Stimulated activated CD4-positive, alpha-beta T cell treated with anti-CD3 and anti-CD28 coated beads, Interleukin-1b, Interleukin-23, amount 100 ng/mL, for 1 hour (primary cell): ENCODE measurements around the gene KRT4.
"Not testable (repeated sequence)": the region's sequence is repeated elsewhere in the genome, so short reads cannot be mapped to it uniquely, and the experiment has no call there.

Experiments
- DNase-seq, 2 donors: peaks; one replicate each; pipeline ENCODE4 v3.0.0-alpha.2; 2020; ENCODE audit warnings: low read depth in 2 of 2

Gene KRT4

GRCh38 chr12:52813885-52814709 lies at the start of gene KRT4:
Gene KRT4 (minus strand): TSS chr12:52814116. CDS start chr12:52814058, 58 bp downstream.
- no peak for DNase-seq

- no peak for DNase-seq
These were observed 48.1 kb upstream of the KRT4 start for GRCh38 chr12:52862023-52862422.

DNA sequence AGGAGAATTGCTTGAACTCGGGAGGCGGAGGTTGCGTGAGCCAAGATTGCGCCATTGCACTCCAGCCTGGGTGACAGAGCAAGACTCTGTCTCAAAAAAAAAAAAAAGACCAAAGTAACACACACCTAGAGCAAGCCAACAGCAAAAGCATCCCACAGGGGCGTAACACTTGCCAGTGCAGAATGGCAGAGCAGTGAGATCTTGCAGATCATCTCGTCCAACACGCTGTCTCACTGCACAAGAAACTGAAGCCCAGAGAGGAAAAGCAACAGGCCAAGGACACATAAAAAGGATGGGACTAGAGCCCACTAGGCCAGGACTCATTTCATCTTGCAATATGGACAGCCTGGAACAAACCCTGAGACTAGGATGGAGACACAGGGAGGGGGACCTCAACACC lies 47.6 kb upstream of the KRT4 start:
- DNase-seq, result no peak

GRCh38 chr12:52860102-52860823 lies 46.3 kb upstream of the KRT4 start:
- no peak for DNase-seq

DNA sequence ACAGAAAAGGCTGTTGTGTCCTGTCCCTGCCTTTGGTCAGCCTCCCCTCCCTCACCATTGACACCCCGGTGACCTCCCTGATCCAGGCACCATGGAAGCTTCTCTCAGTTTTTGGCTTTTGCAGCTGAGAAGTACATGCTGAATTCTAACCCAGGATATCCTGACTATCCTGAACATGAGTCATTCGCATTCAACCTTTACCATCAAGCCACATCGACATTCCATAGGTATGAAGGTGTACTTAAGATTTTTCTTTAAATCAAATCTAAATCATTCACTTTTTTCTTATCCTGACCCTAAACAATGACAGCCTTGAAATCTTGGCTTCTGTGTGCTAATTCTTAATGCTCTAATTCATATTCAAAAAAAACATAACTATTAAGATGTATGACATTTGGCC lies 43.6 kb upstream of the KRT4 start:
- DNase-seq, result no peak

GRCh38 chr12:52856787-52857186 lies 42.9 kb upstream of the KRT4 start:
- no peak for DNase-seq

- DNase-seq, result not testable (repeated sequence)
These were observed 42.2 kb upstream of the KRT4 start for GRCh38 chr12:52856077-52856476.

DNA sequence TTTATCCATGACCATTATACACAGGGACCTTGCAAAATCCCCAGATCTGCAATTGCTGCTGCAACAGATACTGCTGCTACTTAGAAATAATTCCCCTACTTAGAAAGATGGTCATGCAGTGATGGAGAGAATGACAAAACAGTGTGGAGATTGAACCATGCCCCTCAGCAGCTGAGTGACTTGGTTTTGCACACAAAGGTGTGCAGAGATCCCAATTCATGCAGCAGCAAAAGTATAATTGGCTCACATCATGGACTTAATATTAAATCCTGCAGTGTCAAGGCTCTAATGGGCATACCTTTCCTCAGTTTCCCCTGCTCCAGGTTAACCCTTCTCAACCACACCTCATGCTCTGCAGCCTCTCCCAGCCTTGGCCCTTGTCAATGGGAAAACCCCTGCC lies 37.9 kb upstream of the KRT4 start:
- no peak for DNase-seq

DNA sequence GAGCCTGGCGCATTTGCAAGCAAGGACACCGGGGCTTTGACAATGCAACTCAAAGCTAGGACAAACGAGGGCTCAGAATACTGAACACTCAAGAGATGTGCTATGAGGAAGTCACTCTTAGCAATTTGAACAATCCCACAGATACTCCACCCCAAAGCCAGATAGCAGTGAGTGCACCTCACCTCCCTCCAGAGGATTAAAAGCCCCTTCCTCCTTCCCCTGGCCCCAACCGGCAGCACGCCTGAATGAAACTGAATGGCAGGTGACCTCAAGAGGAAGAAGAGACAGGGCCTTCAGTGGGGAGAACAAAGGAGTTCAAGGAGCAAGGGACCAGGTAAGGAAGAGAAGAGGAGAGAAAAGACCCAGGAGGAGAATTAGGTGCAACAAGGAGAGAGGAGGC lies 36.8 kb upstream of the KRT4 start:
- DNase-seq, result no peak

DNA sequence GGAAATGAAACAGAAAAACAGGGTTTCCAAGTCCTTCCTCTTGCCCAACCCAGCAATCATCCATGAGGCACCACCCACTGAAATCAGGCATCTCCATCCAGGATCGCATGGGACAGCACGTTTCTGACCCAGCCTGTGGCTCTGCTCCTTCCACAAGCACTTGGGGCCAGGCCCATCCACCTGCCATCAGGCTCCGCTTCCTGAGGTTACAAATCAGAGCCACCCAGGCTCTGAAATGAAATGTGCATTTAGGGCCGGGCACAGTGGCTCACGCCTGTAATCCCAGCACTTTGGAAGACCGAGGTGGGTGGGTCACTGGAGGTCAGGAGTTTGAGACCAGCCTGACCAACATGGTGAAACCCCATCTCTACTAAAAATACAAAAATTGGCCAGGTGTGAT lies 35.6 kb upstream of the KRT4 start:
- no peak for DNase-seq

GRCh38 chr12:52848661-52849255 lies 34.8 kb upstream of the KRT4 start, which contains the start of gene KRT78:
Gene KRT78 (minus strand): TSS chr12:52848994. CDS start chr12:52848930, 64 bp downstream.
- DNase-seq, result no peak

DNA sequence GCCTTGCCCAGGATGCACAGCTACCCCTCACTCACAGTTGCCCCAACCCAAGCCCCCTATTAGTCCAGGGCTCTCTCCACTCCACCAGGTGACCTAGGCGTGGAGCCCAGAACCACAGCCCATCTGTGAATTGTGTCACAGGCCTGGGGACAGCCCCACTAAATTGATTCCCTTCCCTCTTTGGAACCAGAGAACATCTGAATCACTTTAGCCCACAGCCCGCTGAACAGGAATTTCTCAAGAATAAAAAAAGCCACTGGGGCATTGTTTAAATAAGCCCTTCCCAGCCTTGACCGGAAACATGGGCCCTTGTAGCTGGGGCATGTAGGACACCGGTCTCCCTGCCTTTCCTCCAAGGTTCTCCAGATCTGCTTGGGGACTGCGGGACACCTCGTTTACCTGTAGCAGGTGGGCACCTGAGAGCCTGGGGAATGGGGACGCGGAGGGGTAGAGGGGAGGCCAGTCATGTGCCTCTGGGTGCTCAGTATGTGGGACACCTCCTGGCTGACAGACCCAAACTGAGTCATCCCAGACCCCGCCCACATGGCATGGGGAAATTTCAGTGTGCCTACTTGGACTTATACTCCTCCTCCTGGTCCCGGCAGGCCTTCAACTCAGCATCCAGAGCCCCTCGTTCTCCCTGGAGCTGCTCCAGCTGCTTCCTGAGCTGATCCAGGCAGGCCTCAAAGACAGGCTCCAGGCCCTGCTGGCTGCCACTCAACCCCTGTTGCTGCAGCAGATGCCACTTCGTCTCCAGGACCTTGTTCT lies 33.6 kb upstream of the KRT4 start:
- DNase-seq, result no peak

- no peak for DNase-seq
These were observed 32.5 kb upstream of the KRT4 start for GRCh38 chr12:52846356-52846970.

- DNase-seq, result no peak
These were observed 32.0 kb upstream of the KRT4 start for GRCh38 chr12:52845946-52846345.

DNA sequence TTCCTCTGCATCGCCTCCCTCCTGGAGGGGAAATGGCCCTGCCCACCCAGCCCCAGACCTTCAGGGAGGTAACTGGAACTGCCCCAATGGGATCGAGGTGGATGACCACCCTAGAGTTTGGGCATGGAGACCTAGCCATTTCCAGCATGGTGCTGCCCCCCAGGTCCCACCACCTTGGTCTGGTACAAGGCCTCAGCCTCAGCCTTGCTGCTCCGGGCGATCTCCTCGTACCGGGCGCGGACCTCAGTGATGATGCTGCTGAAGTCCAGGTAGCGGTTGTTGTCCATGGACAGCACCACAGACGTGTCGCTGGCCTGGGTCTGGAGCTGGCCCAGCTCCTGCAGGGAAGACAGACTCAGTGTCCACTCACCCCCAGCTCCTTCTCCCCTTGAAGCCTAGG lies 30.5 kb upstream of the KRT4 start:
- no peak for DNase-seq

DNA sequence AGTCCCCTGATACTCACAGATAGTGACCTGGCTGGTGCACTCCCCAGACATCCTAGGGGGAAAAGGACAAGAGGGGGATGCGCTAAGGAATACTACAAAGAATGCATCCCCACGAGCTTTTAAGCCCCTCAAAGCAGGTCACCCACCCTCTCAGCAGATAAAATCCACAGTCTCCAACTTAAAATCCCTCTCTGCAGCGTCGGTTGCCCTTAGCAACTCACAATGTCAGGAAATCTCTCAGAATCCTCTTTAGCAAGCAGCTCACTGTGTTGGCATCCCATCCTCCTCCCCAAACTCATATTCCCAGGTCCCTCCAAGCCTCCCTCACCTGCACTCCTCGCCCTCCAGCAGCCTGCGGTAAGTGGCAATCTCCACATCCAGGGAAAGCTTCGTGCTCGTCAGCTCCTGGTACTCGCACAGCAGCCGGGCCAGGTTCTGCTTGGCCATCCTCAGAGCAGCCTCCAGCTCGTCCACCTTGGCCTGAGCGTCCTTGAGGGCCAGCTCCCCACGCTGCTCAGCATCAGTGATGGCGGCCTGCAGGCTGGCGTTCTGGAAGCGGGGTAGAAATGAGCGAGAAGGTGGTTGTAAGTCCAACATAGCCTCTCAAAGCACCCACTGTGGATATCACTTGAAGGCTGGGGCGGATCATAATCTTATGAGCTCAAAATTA lies 25.7 kb upstream of the KRT4 start:
- no peak for DNase-seq

- no peak for DNase-seq
These were observed 24.9 kb upstream of the KRT4 start for GRCh38 chr12:52838609-52839435.

DNA sequence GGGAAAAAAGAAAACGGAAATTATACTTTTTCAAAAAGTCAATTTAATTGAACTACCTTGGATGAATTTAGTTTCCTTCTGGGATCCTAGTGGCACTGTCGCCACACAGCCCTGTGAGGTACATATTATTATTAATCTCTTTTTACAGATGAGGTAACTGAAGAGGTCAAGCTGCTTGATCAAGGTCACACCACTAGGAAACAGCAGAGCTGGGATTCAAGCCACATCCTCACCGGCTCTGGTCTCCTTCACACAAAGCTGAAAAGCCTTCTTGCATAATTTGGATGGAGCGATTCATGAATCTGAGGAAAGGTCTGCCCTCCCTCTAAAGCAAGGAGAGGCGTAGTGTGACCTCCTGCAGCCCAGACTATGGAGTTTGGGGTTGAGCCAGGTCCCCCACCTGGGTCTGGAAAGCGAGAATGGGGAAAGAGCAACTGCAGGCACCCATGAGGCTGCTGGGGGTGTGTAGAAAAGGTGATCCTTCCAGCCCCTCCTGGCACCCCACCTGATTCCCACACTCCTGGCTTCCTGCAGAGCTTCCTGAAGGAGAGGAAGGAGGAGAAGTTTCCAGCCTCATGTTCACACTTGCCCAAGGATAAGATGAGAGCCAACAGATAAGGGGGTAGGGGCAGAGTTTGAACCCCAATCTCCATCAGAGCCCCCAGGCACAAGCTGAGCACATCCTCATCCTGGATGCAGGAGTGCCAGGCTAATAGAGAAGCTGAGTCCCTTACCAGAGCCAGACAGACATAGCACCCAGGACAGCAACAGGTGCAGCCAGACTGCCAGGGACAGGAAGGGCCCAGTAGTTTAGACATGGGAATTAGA lies 24.1 kb upstream of the KRT4 start:
- DNase-seq, result no peak

DNA sequence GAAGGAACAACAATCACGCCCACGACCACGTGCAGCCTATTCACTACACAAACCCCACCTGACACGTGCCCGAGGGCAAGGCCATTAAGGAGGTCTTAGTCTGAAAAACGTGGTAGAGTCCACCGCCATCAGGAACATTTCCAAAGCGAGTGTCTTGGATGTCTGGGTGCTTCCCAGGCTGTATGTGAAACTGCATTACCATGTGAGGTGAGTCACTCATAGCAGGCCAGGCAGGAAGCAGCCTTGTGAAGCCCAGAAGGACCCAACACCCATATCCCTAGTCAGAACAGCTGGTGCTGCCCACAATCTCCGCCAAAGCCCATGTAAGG lies 23.5 kb upstream of the KRT4 start:
- DNase-seq, result no peak
